SK-MEL-5 (cell line): Measurements from ENCODE around the gene KIAA1328. TPM values are rescaled to one million over a fixed set of nuclear protein-coding genes. Genes with fewer than 3 reads are reported as not detected.

Experiments used
- DNase-seq: peaks from one replicate; pipeline ENCODE4 v3.0.0-alpha.2; 2016; ENCODE audit warnings: low read depth, low spot score
- in situ Hi-C: cut with HindIII; loops from 2 replicates; pipeline ENCODE4 v1.10.0; 2016; ENCODE audit warnings: low sequenced_read_pairs, high pct_unique_total_duplicates, low pct_unique_long_range_greater_than_20kb
- total RNA-seq: library from RNA; depleted of rRNA; stranded (reverse); fragments of >200 nt; shearing (Covaris generic); gene quantifications from 2 replicates; pipeline ENCODE4 v1.2.3, GENCODE V29; 2014

KIAA1328 gene
- total RNA-seq, 1 experiment from 2014 or later = 3.3 TPM

- in situ Hi-C loops = no loop called here
- DNase-seq = no peak
These were observed 419.4 kb downstream of the KIAA1328 start for GRCh38 chr18:37248281-37248680.

GRCh38 chr18:37249171-37249886, 420.4 kb downstream of the KIAA1328 start:
- no peak for DNase-seq
- in situ Hi-C loops = no loop called here

DNA sequence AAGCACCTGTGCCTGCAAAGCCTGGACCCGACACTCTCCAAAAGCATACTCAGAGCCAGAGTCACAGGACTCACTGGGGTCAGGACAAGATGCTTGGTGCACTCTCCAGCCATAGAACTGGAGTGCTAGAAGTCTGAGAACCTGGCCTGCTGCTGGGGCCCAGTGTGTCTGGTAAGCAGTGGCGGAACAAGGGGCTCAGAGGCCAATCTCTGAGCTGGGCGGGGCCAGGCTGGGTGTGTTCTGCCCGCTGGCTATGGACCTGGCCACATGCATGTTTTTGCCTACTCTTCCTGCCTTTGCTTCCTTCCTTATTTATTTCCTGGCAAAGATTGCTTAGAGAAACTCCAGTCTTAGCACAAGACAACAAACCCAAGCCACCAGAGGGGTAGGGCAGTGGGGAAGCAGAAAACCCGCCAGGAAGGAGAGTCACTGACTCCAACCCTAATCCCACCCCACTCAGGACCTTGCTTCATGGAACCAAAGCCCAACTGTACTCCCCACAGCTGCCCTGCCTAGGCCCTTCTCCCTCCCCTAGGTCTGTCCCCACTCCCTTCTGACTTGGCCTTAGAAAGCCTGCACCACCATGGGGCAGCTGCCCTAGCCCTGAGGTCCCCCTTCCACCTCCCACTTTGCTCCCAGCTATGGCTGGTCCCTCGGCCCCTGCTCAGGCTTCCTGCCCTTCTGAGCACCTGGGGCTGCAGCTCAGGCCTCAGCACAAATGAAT, 421.1 kb downstream of the KIAA1328 start:
- in situ Hi-C loops = no loop called here
- no peak for DNase-seq

GRCh38 chr18:37251679-37252078, 422.8 kb downstream of the KIAA1328 start:
- in situ Hi-C loops = no loop called here
- DNase-seq = no peak

DNA sequence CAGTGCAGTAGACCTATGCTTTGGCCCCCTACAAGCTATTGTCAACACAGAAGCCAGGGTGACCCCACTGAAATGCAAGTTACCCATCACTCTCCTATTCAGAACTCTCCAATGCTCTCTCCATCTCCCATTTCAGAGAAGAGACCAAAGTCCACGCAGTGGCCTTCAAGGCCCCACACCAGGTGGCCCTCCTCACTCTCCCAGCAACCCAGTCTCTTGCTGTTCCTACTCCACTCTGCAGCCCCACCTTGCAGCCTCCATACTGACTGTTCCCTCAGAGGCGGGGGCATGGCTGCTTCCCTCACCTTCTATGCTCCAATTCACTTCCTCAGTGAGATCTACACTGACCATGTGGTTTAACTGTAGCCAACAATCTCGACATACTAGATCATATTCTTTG, 423.4 kb downstream of the KIAA1328 start:
- in situ Hi-C loops = no loop called here
- DNase-seq = no peak

DNA sequence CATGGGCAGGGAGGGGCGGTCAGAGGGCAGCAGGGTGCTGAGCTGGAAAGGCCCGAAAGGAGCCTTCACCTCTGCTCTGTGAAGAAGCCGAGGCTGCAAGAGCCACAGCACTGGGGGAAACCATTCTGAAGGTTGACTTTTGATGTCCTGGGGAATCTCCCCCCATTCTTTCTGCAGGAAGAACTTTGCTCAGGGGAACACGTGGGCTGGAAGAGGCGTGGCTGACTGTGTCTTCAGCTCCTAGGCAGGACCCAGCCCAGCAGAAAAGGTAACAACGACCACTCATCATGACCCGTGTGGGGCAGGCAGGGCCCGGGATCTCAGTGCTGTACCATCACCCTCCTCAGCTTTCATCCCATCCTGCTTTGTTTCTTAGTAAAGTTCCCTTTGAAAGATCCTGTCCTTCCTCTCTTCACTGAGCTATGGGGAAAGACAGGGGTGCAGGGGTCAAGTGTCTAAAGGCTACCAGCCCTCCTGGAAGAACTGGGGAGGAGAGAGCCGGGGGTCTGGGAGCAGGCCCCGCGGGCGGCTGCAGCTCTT, 424.0 kb downstream of the KIAA1328 start:
- in situ Hi-C loops = no loop called here
- DNase-seq = no peak

DNA sequence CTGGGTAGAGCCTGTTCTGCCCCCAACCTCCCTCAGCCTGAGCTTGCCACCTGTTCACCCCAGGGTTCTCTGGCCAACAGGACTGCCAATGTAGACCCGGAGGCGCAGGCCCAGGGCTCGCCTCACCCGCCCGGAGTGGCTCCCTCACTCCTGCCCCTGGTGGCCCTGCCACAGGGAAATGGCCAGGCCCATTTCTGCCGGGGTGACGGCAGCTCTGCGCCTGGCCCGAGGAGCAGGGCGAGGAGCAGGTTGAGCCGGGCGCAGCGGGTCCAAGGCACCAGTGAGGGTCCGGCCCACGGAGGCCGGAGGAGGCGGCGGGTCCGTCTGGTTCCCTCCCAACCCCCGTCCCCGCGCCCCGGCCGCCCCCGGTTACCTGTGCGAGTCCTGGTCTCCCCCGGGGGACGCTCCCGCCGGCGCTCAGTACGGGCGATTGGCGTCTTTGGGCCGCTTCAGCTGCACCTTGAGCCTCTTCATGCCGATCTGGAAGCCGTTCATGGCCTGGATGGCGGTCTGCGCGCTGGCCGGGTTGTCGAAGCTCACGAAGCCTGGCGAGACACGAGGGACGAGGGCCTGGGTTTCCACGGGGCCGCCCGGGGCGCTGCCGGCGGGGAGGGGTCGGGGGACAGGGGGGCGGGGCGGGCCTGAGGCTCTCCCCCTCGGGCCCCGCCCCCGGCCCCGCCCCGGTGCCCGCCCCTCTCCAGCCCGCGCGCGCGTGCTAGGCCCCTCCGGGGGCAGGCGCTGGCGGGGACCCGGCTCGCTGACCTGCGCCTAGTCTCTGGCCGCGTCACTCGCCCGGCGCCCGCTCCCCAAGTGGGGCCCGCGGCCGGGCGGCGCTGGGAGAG, 424.7 kb downstream of the KIAA1328 start:
- peak; percentile 10 for DNase-seq
- in situ Hi-C loops = no loop called here

GRCh38 chr18:37254236-37254754, 425.4 kb downstream of the KIAA1328 start:
- in situ Hi-C loops = no loop called here
- no peak for DNase-seq

GRCh38 chr18:37254973-37255372, 426.0 kb downstream of the KIAA1328 start:
- DNase-seq = no peak
- in situ Hi-C loops = no loop called here

DNA sequence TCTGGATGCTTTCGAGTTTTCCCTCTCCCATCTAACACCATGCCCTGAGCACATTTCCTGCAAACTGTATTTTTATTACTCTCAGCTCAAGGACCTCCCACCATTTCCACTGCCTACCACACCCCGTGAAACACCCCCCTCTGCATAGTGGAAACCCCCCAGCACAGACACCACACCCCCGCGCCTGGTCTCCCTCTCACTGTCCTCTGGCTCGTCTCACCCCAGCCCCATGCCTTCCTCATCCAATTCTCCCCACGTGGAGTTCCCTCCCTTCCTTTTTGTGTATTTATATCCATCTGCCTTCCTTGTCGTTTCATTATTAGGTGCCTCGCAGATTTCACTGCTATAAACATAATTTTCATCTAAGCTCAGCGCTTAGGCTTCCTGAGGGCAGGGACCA, 429.2 kb downstream of the KIAA1328 start:
- in situ Hi-C loops = no loop called here
- no peak for DNase-seq

GRCh38 chr18:37258819-37259218, 429.9 kb downstream of the KIAA1328 start:
- in situ Hi-C loops = no loop called here
- DNase-seq = no peak

- no peak for DNase-seq
- in situ Hi-C loops = no loop called here
These were observed 430.8 kb downstream of the KIAA1328 start for GRCh38 chr18:37259711-37260110.

DNA sequence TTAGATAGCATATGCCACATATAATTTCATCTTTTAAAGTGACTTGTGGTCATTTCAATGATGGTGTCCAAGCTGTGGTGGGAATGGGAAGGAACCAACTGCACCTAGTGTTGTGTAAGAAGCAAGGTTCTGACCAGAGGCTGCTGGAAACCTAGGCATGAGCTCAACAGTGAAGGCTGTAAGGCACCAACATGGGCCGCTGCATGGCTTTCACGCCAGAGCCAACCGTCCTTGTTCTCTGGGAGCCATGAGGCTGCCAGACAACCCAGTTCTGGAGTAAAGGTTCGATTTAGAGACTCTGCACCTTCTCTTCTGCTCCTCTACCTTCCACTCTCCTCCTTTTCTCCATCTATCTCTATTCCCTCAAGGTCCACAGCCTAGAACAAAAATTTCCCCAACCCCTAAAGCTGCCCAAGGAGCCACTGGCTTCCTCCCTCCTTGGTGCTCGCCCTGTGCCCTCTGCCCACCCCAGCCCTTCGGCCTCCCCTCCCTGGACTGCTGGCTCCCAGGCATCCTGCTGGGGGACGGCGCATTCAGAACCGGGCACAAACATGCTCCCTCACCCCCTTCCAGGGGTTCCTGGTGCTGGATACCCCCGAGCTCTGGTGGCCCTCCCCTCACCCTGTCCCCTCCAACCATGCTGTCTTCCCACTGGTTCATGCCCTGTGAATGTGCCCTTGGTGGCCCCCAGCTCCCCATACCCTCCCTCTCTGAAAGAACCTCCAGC, 431.6 kb downstream of the KIAA1328 start:
- in situ Hi-C loops = no loop called here
- DNase-seq = no peak

DNA sequence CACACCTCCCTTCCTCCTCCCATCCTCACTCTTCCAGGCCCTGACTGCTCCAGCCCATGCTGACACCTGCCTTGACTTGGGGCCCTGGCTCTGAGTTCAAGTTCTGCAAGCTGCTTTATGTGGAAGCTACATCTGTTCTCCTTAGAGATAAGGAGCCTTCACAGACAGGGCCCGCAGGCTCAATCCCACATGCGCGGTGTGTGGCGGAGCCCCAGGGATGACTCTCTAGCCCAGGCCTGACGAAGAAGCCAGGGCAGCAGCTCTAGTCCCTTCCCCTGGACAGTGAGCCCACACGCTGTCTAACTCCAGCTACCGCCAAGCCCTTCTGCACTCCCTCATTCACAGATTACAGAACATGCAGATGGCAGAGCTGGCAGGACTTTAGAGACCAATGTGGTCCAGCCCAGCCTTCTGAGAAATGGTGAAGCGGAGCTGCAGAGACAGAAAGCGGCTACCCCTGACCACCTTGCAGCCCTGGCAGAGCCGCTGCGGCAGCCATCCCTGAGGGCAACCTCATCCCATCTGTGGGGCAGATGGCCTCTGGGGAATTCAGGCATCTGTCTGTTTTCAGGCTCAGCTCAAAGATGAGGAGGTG, 432.4 kb downstream of the KIAA1328 start:
- no peak for DNase-seq
- in situ Hi-C loops = no loop called here

DNA sequence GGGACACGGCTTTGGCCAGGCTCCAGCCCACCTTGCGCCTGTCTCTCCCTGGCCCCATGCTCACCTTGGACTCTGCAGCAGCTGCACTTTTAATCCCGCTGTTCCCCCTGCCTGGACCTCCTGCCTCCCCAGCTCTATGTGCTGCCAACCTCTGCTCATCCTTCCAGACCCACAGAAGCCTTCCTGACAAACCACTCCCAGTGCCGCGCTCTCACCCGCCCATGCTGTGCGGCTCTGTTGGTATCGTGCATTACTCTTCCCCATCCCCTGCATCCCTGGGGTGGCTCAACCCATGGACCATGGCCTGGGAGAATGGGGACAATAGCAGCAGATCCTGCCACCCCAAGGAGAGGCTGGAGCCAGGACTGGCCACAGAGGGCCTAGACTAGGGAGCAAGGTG, 433.1 kb downstream of the KIAA1328 start:
- no peak for DNase-seq
- in situ Hi-C loops = no loop called here

DNA sequence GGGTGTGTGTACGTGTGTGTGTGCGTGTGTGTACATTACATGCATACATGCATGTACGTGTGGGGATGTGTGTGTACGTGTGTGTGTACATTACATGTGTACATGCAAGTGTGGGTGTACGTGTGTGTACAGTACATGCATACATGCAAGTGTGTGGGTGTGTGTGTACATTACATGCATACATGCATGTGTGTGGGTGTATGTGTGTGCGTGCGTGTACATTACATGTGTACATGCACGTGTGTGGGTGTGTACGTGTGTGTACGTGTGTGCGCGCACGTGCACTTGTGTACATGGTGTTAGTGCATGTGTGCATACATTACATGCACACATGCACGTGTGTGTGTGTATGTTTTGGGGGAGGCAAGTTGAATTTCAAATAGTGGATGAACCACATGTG, 436.0 kb downstream of the KIAA1328 start:
- in situ Hi-C loops = no loop called here
- DNase-seq = no peak

DNA sequence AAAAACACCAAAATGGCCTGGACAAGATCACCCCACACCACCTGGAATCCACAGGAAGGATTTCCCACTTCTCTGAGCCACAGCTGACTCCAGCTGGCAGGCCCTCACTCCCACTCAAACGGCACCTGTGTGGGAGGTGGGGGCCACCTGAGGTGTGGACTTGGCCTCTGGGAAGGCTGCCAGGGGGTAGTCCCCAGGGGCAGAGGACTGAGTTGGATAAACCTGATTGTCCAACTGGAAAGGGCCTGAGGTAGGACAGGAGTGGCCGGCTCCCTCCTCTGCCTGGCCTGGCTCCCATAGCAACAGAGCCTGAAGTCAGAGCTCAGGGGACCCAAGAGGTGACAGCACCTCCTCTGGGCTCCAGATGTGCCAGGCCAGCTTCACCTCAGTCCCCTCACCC, 436.5 kb downstream of the KIAA1328 start:
- no peak for DNase-seq
- in situ Hi-C loops = no loop called here
